Astrocyte (in vitro differentiated cells and primary cell): Measurements from ENCODE around the gene TFEB. TPM values are rescaled to one million over a fixed set of nuclear protein-coding genes. Genes with fewer than 3 reads are reported as not detected.

Source experiments
- DNase-seq: peaks from one replicate; pipeline ENCODE4 v3.0.0-alpha.2; 2010; ENCODE audit warnings: low read depth
- FAIRE-seq: peaks from 2 replicates; lab custom pipeline; 2011; peaks lifted over from hg19 to GRCh38; lab: Jason Lieb, UNC
- H2AFZ ChIP-seq: 2 replicates; pipeline ENCODE4 v1.6.0; 2012; ENCODE audit warnings: low read depth, low read length, inconsistent platforms
- H3K27ac ChIP-seq: 2 replicates; pipeline ENCODE4 v1.5.1; 2011; ENCODE audit warnings: low read depth, low read length, inconsistent platforms
- H3K27me3 ChIP-seq: 2 replicates; pipeline ENCODE4 v1.6.0; 2011; ENCODE audit warnings: low read length, inconsistent platforms; ENCODE audit not compliant: insufficient read depth
- H3K36me3 ChIP-seq: 2 replicates; pipeline ENCODE4 v1.5.1; 2011; ENCODE audit warnings: low read length, inconsistent platforms; ENCODE audit not compliant: insufficient read depth
- H3K4me1 ChIP-seq: 2 replicates; pipeline ENCODE4 v1.5.1; 2011; ENCODE audit warnings: low read length, inconsistent platforms; ENCODE audit not compliant: insufficient read depth
- H3K4me2 ChIP-seq: 2 replicates; pipeline ENCODE4 v1.6.0; 2012; ENCODE audit warnings: low read length, inconsistent platforms
- H3K4me3 ChIP-seq: 2 replicates; pipeline ENCODE4 v1.5.1; 2011; ENCODE audit warnings: low read depth, mild to moderate bottlenecking, low read length, inconsistent platforms; ENCODE audit not compliant: insufficient read depth
- H3K79me2 ChIP-seq: 2 replicates; pipeline ENCODE4 v1.6.0; 2012; ENCODE audit warnings: mild to moderate bottlenecking, low read length, inconsistent platforms; ENCODE audit not compliant: insufficient read depth
- H3K9ac ChIP-seq: 2 replicates; pipeline ENCODE4 v1.6.0; 2012; ENCODE audit warnings: mild to moderate bottlenecking, low read length, inconsistent platforms
- H3K9me3 ChIP-seq: 2 replicates; pipeline ENCODE4 v1.5.1; 2012; ENCODE audit warnings: low read depth, mild to moderate bottlenecking, low read length, inconsistent platforms; ENCODE audit not compliant: insufficient read depth
- H4K20me1 ChIP-seq: 2 replicates; pipeline ENCODE4 v1.6.0; 2012; ENCODE audit warnings: low read length, inconsistent platforms; ENCODE audit not compliant: insufficient read depth
- H3K27ac Mint-ChIP-seq: one replicate; pipeline ENCODE4 v1.8.0; 2021; ENCODE audit warnings: mild to moderate bottlenecking, mixed read lengths; ENCODE audit not compliant: unreplicated experiment
- H3K27me3 Mint-ChIP-seq: one replicate; pipeline ENCODE4 v1.8.0; 2021; ENCODE audit warnings: low read depth, mixed read lengths; ENCODE audit not compliant: unreplicated experiment
- H3K36me3 Mint-ChIP-seq: one replicate; pipeline ENCODE4 v1.8.0; 2021; ENCODE audit warnings: low read depth, mixed read lengths; ENCODE audit not compliant: unreplicated experiment
- H3K4me1 Mint-ChIP-seq: one replicate; pipeline ENCODE4 v1.8.0; 2021; ENCODE audit warnings: low read depth, mixed read lengths; ENCODE audit not compliant: unreplicated experiment
- H3K4me3 Mint-ChIP-seq: one replicate; pipeline ENCODE4 v1.8.0; 2021; ENCODE audit warnings: mild to moderate bottlenecking, moderate library complexity, mixed read lengths; ENCODE audit not compliant: unreplicated experiment
- H3K9me3 Mint-ChIP-seq: one replicate; pipeline ENCODE4 v1.8.0; 2021; ENCODE audit warnings: mild to moderate bottlenecking, mixed read lengths; ENCODE audit not compliant: unreplicated experiment
- CTCF ChIP-seq: IDR thresholded peaks from 2 replicates; pipeline ENCODE4 v1.5.1; 2011; ENCODE audit warnings: low read depth, mild to moderate bottlenecking, inconsistent platforms, low read length, moderate library complexity; ENCODE audit not compliant: insufficient read depth
- EZH2 ChIP-seq: IDR thresholded peaks from 2 replicates; pipeline ENCODE4 v1.6.1; 2012; ENCODE audit warnings: mild to moderate bottlenecking, low read length, inconsistent platforms; ENCODE audit not compliant: insufficient read depth
- total RNA-seq: library from RNA; stranded (reverse); gene quantifications from 2 replicates; pipeline ENCODE4 v1.2.1, GENCODE V29; 2021

Gene TFEB
- total RNA-seq, 1 donor from 2014 or later, result 4.7 TPM

GRCh38 chr6:41644297-41644879 is 91.0 kb downstream of the TFEB start:
- peaks cover 5% of the 10 kb centered on the region for H3K36me3 ChIP-seq
- H4K20me1 ChIP-seq, result peaks cover 93% of the 10 kb centered on the region
- H3K4me3 ChIP-seq, result no peak overlapping the region
- Mint-ChIP-seq H3K27me3 (no peaks in the 10 kb centered on the region), H3K4me1 (peaks cover 67% of the 10 kb centered on the region), H3K4me3 (peak overlapping the region; percentile 73), H3K36me3 (peaks cover 30% of the 10 kb centered on the region), H3K27ac (peak overlapping the region; percentile 53), H3K9me3 (no peaks in the 10 kb centered on the region)
- H3K4me1 ChIP-seq, result peaks cover 16% of the 10 kb centered on the region
- H2AFZ ChIP-seq, result no peak overlapping the region
- H3K27ac ChIP-seq, result no peak overlapping the region
- DNase-seq (no peak), FAIRE-seq (no peak)
- TF ChIP-seq CTCF, result no peak
- TF ChIP-seq EZH2, result no peak
- no peaks in the 10 kb centered on the region for H3K27me3 ChIP-seq
- H3K4me2 ChIP-seq, result peak overlapping the region; percentile 7
- no peaks in the 10 kb centered on the region for H3K9me3 ChIP-seq
- H3K79me2 ChIP-seq, result peaks cover 21% of the 10 kb centered on the region
- no peak overlapping the region for H3K9ac ChIP-seq

- Histone ChIP-seq H3K36me3 (peaks cover 5% of the 10 kb centered on the region), H3K79me2 (peaks cover 26% of the 10 kb centered on the region), H3K9me3 (no peaks in the 10 kb centered on the region), H3K4me1 (peaks cover 21% of the 10 kb centered on the region), H3K9ac (no peak overlapping the region), H3K27me3 (no peaks in the 10 kb centered on the region), H2AFZ (no peak overlapping the region), H3K4me2 (no peak overlapping the region), H3K27ac (no peak overlapping the region), H4K20me1 (peaks cover 93% of the 10 kb centered on the region), H3K4me3 (no peak overlapping the region)
- Mint-ChIP-seq H3K27me3 (no peaks in the 10 kb centered on the region), H3K4me1 (peaks cover 68% of the 10 kb centered on the region), H3K27ac (peak overlapping the region; percentile 53), H3K36me3 (peaks cover 26% of the 10 kb centered on the region), H3K9me3 (no peaks in the 10 kb centered on the region), H3K4me3 (no peak overlapping the region)
- TF ChIP-seq CTCF, result no peak
- no peak for TF ChIP-seq EZH2
- FAIRE-seq, result no peak
- DNase-seq, result no peak
Observed at GRCh38 chr6:41643899-41644269, 91.5 kb downstream of the TFEB start.
